ENCODE results near the gene ABCG1.

The ABCG1 gene

DNA sequence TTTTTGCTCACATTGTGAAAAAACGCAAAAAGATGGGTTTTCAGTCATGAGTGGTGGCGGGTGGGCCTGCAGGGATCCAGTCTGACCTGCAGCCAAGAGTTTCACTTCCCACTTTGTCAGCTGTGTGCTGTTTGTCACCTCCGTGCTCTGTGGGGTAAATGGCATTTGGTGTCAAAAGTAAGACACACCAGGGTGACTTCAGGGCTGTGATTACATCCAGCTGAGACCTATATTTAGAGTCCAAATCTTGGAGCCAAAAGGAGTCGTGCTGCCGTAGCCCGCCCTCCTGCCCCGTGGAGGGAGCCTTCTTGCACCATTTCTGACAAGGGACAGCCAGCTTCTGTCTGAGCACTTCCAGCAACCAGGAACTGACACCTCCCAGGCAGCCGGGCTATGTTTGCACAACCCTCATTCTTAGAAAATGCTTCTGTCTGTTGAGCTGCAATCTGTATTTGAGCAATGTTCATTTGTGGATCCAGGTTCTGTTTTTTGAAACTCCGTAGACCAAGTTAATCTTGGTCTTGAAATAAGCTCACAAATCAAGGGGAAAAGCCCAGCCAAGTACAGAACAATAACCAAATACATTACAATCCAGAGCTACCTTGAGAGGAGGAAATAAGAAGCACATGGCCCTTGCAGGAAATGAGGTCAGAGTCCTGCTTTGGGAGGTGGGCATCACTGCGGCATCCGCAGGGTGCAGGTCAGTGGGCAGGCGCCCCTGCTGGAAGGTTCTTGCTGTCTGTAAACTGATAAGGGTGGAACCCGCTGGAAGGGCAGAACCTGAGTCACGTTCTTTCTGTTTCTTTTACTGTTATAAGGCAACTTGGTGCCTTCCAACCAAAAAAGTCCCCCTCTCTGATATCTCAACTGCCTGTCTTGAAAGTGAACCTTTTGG lies 14.4 kb downstream of the ABCG1 start:
- no peak for DNase-seq

DNA sequence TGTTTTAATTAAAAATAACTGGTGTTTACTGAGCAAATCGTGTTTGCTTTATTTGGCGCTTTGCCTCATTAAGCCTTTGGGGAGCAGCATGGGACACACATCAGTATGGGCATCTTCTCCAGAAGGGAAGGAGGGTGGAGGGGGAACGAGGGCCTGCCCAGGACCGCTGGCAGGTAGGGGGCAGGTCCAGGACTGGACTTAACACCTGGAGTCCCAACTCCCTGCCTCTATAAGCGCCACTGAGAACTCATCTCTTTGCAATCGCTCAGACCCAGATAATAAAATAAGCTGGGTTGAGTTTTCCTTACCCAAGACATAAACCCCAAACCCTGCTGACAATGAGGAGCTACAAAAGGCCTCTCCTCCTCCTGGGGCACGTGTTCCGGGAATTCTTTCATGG lies 15.1 kb downstream of the ABCG1 start:
- no peak for DNase-seq

- peak in 1 of 2 experiments; percentile 31 for DNase-seq
Observed at GRCh38 chr21:42234464-42235241, 15.7 kb downstream of the ABCG1 start.

DNA sequence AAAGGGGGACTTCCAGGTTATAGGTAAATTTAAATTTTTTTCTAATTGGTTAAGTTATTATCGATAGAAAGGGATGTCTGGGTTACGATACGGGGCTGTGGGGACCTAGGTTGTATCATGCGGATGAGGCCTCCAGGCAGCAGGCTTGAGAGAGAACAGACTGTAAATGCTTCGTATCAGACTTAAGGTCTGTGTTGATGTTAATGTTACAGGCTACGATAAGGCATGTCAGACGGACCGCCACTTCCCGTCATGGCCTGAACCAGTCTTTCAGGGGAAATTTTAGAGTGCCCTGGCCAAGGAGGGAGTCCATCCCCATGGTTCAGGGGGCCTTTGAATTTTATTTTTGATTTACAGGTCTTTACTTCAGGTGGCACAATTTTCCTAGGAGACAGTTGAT lies 16.7 kb downstream of the ABCG1 start:
- no peak for DNase-seq

GRCh38 chr21:42236014-42236413 lies 17.1 kb downstream of the ABCG1 start:
- DNase-seq = no peak

DNA sequence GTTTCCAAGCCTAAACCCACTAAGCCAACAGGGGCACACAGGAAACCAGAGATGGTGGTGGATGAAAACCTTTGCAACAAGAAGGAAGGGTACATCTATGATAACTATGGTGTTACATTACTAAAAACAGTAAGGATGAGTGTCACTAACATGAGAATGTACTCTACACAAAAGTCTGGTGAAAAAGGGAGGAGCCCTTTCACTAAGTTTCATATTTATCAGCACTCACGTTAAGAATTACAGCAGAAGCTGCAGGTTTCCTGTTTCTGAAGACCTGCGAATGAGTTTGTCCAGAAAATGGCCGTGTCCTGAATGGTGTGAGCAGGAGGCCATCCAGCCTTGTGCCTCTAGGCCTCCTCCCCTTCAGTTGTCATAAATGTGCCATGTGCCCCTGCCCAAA lies 17.8 kb downstream of the ABCG1 start:
- DNase-seq = no peak

- no peak for DNase-seq
Observed at GRCh38 chr21:42237161-42237560, 18.2 kb downstream of the ABCG1 start.

DNA sequence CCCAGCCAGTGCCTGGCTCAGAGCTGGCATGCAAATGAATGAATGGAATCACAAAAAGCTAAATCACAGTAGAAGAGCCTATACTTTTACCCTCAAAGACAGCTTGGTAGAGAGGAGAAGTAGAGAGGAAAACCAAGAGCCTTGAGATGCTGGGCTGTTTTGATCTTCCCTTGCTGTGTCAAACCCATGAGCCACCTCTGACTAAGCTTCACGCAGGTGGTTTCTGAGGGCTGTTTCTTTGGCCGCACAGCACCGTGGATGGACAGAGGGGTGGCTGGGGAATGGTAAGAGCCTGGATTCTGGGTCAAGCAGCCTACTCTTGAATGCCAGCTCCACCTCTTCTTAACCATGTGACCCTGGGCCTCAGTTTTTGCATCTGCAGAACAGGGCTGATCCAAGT lies 18.6 kb downstream of the ABCG1 start:
- DNase-seq = no peak

GRCh38 chr21:42238185-42238934 lies 19.4 kb downstream of the ABCG1 start:
- DNase-seq = no peak

GRCh38 chr21:42239556-42239955 lies 20.6 kb downstream of the ABCG1 start:
- no peak for DNase-seq

DNA sequence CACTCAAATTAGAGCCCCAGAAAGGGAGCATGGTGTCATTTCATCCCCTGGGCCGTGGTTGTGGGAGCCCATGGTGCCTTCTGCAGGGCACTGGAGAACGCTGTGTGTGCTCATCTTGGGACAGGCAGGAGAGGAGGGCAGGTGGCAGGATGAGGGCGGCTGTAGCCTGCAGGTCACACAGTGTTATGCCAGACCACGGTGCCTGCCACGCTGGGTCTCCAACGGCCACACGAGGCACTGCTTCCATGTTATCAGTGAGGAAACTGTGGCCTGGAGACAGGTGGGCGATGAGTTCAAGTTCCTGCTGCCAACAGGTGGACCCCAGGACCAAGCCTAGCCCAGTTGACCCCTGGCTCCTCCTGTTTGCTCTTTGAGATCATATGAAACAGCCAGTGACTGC lies 21.0 kb downstream of the ABCG1 start:
- DNase-seq = no peak

DNA sequence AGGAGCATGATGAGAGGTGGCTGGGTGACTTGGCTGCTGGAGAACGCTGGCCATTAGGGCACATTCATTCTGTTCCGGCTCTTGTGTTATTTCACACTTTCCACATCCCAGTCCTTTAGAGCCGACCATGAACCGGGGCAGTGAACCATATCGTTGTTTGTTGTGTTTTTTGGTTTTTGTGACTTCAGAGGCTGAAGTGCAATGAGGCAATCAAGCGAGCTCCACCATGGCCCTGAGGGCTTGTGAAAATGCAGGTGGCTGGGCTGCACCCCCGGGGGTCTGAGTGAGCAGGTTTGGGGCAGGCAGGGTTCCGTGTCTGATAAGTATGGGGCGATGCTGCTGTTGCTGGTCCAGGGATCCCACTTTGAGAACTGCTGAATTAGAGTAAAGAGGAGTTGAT lies 23.7 kb downstream of the ABCG1 start:
- no peak for DNase-seq

- no peak for DNase-seq
Observed at GRCh38 chr21:42243026-42243425, 24.1 kb downstream of the ABCG1 start.

DNA sequence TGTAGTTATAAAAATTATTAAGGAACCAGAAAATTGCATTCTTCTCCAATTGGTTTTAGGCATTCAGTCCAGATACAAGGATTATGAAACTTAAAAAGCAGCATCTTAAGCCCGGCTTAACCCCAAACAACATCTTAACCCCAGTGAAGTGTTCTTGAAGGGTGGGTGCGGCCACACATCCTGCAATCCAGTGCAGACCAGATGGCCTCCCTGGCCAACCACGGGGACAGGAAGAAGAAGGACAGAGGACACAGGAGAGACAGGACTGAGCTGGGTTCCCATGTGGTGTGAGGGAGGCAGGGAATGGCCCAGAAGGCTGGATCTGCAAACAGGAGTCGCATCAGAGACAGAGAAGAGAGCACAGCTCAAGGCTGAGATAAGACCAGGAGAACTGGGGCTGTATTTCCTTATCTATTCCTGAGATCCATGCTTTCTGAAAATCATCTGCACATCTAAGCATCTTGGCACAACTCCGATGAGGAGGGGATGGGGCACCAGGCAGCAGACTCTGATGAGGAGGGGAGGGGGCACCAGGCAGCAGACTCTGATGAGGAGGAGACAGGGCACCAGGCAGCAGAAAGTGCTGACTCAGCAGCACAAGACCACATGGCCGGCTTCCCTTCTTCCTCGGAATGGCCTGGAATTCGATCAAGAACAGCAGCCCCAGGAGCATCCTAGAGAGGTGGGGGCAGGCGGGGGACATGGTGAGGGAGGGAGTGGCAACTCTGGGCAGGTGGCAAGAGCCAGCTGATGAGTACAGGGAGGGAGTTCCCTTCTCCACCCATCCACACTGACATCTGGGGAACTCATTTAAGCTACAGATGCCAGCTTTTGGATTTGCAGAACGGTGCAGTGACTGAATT lies 26.6 kb downstream of the ABCG1 start:
- no peak for DNase-seq

DNA sequence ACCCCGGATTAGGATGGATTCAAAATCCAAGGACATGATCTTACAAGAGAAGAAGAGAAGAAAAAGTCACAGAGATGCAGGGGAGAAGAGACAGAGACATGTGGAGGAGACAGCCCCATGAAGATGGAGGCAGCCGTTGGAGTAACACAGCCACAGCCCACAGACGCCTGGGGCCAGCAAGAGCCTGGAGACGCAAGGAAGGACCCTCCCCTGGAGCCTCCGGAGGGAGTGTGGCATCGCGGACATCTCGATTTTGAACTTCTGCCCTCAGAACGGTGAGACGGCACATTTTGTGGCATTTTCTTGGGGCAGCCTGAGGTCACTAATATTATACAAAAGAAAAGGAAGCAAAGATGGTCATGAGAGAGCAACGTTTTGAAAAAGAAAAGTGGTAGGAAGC lies 28.8 kb downstream of the ABCG1 start:
- no peak for DNase-seq

- DNase-seq = no peak
Observed at GRCh38 chr21:42248241-42248640, 29.3 kb downstream of the ABCG1 start.

GRCh38 chr21:42248783-42249597 lies 30.1 kb downstream of the ABCG1 start:
- DNase-seq = no peak

GRCh38 chr21:42250422-42251403 lies 31.8 kb downstream of the ABCG1 start:
- no peak for DNase-seq

DNA sequence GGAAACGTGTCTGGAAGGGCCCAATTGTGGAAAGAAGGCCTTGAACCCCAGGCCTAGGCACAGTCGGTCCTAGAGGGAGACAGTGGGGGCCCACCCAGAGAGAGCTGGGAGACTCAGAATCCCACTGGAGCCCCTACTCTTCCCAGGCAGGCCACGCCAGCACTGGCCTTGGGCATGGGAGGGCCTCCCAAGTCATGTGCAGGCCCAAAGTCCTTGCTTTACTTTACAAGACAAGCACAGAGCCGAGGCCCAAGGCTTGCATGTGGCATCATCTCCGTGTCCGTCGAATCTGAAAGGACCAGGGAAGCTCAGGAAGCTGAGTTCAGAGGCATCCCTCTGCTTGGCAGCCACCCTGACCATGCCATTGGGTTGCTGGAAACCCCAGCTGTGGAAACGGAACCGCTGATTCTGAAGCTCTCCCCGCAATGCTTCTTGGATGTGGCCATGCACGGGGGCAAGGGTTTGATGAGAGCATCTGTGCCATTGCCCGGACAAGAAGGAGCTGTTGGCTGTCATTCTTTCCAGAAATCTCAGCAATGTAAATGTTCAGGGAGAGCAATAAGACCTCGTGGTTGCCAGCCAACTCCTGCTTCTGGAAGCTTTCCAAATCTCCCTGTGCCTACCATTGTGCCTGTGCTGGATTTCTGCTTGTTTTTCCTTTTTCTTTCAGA lies 32.8 kb downstream of the ABCG1 start:
- no peak for DNase-seq

- no peak for DNase-seq
Observed at GRCh38 chr21:42252325-42252654, 33.4 kb downstream of the ABCG1 start.

Measured in cerebellar nuclear complex (tissue), 1 donor.